HG03342 (cell line): ENCODE results near the gene MRPL53.

Experiments used
- ATAC-seq: cut with Tn5 transposase; IDR thresholded peaks from one replicate; pipeline ENCODE4 v1.9.1; 2021; ENCODE audit warnings: mild to moderate bottlenecking, moderate library complexity; ENCODE audit not compliant: unreplicated experiment

Gene MRPL53

GRCh38 chr2:74429487-74430451 is 42.7 kb downstream of the MRPL53 start:
- ATAC-seq = no peak

GRCh38 chr2:74428675-74429074 is 43.8 kb downstream of the MRPL53 start:
- ATAC-seq = no peak

- ATAC-seq = no peak
Measured at GRCh38 chr2:74427551-74427950, 44.9 kb downstream of the MRPL53 start.

- no peak for ATAC-seq
Measured at GRCh38 chr2:74426181-74426758, 46.2 kb downstream of the MRPL53 start.

GRCh38 chr2:74425523-74425922 is 47.0 kb downstream of the MRPL53 start:
- no peak for ATAC-seq

GRCh38 chr2:74424995-74425406 is 47.5 kb downstream of the MRPL53 start:
- ATAC-seq = no peak

GRCh38 chr2:74424139-74424992 is 48.1 kb downstream of the MRPL53 start:
- no peak for ATAC-seq

- ATAC-seq = no peak
Measured at GRCh38 chr2:74423231-74424095, 49.0 kb downstream of the MRPL53 start.
